ENCODE measurements around the gene KLHDC10.

GRCh38 chr7:130144312-130145171 is 74.2 kb downstream of the KLHDC10 start:
- TF ChIP-seq ATF1 (CRISPR knock-in tag; IDR thresholded peaks at IDR 0.05), result no peak
- TF ChIP-seq CTCF (IDR thresholded peaks at IDR 0.05), result no peak

Data from WTC11 (cell line).